Nephron (organoid): ENCODE results near the gene FOXO3.

Source experiments
- H3K27ac Mint-ChIP-seq, 3 experiments: 2 replicates each; pipeline ENCODE4 v1.8.0; 2020; ENCODE audit warnings: mixed read lengths in 3 of 3, mild to moderate bottlenecking in 2 of 3, moderate library complexity in 1 of 3
- H3K27me3 Mint-ChIP-seq: 2 replicates; pipeline ENCODE4 v1.8.0; 2021; ENCODE audit warnings: low read depth, mild to moderate bottlenecking, moderate library complexity, mixed read lengths
- H3K36me3 Mint-ChIP-seq: 2 replicates; pipeline ENCODE4 v1.8.0; 2020; ENCODE audit warnings: low read depth, mixed read lengths
- H3K4me1 Mint-ChIP-seq: 2 replicates; pipeline ENCODE4 v1.8.0; 2020; ENCODE audit warnings: mixed read lengths
- H3K4me3 Mint-ChIP-seq, 3 experiments: 2 replicates each; pipeline ENCODE4 v1.8.0; 2020; ENCODE audit warnings: mild to moderate bottlenecking in 3 of 3, mixed read lengths in 3 of 3, moderate library complexity in 2 of 3
- H3K9me3 Mint-ChIP-seq: 2 replicates; pipeline ENCODE4 v1.8.0; 2020; ENCODE audit warnings: mixed read lengths
- TF ChIP-seq, protein P1 (sequence below), 3 experiments: fragments of 200-600 bp; sonication (generic); IDR thresholded peaks; one replicate each; pipeline ENCODE4 v1.5.0; 2021; ENCODE audit warnings: antibody characterized with exemption in 3 of 3; ENCODE audit not compliant: unreplicated experiment in 3 of 3

Gene FOXO3

DNA sequence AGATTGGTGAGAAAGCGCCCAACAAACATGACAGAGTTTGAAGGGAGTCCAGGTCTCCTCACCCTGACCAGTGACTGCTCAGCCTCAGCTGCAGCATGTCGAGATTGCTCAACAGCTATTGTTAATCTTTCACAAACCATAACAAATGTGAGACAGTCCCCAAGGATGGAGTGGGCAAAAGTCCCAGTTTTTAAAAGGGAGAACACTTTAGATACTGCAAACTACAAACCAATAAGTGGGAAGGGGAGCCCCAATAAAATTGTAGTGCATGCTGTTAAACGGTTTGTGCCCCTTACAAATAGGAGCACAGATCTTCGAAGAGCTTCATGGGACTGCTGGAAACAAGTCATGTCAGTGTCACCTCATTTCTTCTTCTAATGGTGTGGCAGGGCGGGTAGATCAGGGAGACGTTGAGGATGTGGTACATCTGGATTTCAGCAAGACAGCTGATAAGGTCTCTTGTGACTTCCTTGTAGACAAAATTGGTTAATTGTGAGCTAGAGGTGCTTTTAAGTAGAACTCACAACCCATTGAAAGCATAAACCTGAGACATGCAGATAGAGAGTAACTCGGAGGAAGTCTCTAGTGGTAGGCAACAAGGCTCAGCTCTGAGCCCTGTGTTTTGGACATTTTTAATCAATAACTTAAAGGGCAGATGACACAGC lies 153.5 kb downstream of the FOXO3 start:
- Mint-ChIP-seq H3K9me3 (no peaks in the 10 kb centered on the region), H3K27ac (peak overlapping the region; percentile 44 to 71 (median 56)), H3K36me3 (no peaks in the 10 kb centered on the region), H3K27me3 (peaks cover 15% of the 10 kb centered on the region), H3K4me3 (peak overlapping the region in 1 of 3 experiments; percentile 9), H3K4me1 (peaks cover 44% of the 10 kb centered on the region)
- TF ChIP-seq, protein P1, sequence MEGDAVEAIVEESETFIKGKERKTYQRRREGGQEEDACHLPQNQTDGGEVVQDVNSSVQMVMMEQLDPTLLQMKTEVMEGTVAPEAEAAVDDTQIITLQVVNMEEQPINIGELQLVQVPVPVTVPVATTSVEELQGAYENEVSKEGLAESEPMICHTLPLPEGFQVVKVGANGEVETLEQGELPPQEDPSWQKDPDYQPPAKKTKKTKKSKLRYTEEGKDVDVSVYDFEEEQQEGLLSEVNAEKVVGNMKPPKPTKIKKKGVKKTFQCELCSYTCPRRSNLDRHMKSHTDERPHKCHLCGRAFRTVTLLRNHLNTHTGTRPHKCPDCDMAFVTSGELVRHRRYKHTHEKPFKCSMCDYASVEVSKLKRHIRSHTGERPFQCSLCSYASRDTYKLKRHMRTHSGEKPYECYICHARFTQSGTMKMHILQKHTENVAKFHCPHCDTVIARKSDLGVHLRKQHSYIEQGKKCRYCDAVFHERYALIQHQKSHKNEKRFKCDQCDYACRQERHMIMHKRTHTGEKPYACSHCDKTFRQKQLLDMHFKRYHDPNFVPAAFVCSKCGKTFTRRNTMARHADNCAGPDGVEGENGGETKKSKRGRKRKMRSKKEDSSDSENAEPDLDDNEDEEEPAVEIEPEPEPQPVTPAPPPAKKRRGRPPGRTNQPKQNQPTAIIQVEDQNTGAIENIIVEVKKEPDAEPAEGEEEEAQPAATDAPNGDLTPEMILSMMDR (IDR thresholded peaks at IDR 0.05; ENCODE audit: unreplicated experiment in 3 of 3): no peak

DNA sequence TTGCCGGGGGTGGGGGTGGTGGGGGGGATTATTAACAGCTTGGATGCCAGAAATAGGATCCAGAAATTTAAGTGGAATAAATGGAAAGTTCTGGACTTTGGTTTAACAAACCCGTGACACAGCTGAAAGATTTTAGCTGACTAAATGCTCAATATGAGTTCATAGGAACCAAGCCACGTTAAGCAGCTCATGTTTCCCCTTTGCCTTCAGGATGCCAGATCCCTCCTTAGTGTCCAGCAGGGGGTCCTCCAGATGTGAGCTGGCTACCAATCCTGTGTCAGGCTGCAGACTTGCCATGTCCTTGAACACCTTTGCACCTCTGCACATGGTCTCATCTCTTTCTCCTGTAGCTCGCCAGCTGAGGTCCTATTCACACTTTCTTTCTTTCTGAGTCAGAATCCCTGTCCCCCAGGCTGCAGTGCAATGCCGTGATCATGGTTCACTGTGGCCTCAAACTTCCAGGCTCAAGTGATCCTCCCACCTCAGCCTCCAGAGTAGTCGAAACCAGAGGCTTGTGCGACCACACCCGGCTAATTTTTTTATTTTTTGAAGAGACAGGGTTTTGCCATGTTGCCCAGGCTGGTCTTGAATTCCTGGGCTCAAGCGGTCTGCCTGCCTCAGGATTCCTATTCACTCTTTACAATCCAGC lies 154.2 kb downstream of the FOXO3 start:
- Mint-ChIP-seq H3K9me3 (no peaks in the 10 kb centered on the region), H3K27ac (peak overlapping the region; percentile 44 to 71 (median 56)), H3K36me3 (no peaks in the 10 kb centered on the region), H3K4me1 (peaks cover 38% of the 10 kb centered on the region), H3K4me3 (no peak overlapping the region), H3K27me3 (peaks cover 15% of the 10 kb centered on the region)
- TF ChIP-seq, protein P1 (IDR thresholded peaks at IDR 0.05; ENCODE audit: unreplicated experiment in 3 of 3): no peak

DNA sequence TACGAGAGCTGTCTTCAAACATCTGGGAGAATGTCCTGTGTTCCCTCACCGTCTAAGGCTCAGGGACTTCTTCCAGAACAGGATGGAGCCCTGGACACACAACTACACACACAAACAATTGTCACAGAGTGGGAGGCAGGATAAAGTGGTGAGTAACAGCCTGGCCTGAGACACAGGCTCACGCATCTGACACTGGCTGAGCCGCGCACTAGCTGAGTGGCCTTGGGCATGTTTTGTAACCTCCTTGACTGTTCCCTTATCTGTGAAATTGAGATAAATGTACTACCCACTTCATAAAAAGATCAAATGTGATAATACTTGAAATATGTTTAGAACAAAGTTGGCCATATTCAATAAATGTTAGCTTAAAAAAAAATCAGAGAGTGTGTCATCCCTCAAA lies 155.1 kb downstream of the FOXO3 start:
- TF ChIP-seq, protein P1 (IDR thresholded peaks at IDR 0.05; ENCODE audit: unreplicated experiment in 3 of 3): no peak
- no peaks in the 10 kb centered on the region for H3K9me3 Mint-ChIP-seq

DNA sequence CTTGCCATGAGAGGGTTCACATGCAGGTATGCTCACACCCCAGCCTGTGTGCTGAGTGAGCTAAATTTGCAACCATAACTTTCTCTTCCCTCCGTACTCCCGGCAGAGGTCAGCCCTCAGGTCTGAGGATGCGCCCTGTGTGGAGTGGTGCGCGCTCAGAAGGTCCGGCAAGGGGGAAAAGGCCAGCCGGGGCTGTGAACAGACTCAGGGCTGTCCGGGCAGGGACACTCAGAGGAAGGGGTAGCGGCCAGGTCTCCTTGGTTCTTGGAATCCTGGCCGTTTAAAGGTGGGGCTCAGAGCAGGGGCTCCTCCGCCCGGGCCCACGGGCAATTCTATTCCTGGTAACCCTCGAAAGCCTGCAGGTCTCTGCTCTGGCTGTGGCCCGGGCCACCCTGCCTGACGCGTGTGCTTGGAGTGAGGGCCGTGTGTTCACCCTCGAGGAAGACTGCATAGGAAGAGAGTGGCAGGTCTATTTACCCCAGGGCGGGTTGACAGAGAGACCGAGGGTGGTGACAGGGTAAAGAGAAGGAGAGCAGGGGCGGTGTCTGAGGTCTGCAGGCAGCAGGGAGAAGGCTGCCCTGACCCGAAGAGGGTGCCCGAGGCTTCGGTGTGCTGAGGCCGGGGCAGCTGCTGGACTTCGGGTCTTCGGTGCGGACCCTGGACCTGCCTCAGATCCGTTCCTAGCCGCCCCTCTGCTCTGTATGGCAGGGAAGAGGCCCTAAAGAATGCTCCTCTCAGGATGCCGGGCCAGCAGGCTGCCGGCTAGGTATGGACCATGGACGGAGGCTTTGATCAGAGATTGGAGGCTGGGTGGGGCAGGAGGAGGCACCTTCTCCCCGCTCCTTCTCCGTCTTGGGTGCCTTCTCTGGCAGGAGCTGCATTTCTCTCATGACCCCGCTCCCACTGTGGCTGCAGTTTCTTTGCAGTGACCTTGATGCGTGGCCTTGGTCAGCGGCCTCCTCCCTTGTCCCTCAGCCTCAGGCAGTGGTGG lies 156.4 kb downstream of the FOXO3 start:
- TF ChIP-seq, protein P1 (IDR thresholded peaks at IDR 0.05; ENCODE audit: unreplicated experiment in 3 of 3): no peak
- H3K27me3 Mint-ChIP-seq: peaks cover 24% of the 10 kb centered on the region

More for the DNA sequence above, 155.1 kb downstream of the FOXO3 start:
- Mint-ChIP-seq H3K36me3 (no peaks in the 10 kb centered on the region), H3K4me1 (peaks cover 35% of the 10 kb centered on the region), H3K4me3 (no peak overlapping the region), H3K27ac (peak overlapping the region in 2 of 3 experiments; percentile 13), H3K27me3 (peaks cover 20% of the 10 kb centered on the region)

DNA sequence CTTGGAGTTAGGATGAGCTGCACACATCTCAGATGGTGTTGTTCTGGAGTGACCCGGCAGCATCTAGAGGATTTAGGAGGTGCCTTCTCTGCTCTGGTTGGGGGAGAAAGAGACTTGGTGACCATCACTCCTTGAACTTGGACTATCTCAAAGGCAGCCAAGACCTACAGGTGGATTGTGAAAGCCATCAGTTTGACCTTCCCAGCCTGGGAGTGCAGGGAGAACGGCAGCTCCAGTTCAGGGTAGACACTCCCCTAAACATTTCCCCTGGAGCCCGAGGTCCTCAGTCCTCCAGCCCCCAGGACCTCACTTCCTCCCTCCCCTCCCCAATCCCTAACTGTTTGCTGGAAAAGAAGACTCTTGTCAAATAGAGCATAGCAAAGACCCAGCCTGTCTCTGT lies 158.8 kb downstream of the FOXO3 start:
- no peak overlapping the region for H3K4me3 Mint-ChIP-seq
- H3K36me3 Mint-ChIP-seq: peaks cover 8% of the 10 kb centered on the region

More for the DNA sequence above, 156.4 kb downstream of the FOXO3 start:
- Mint-ChIP-seq H3K36me3 (no peaks in the 10 kb centered on the region), H3K4me1 (peaks cover 32% of the 10 kb centered on the region), H3K4me3 (peak overlapping the region in 1 of 3 experiments; percentile 26), H3K27ac (peak overlapping the region in 2 of 3 experiments; percentile 58 to 60), H3K9me3 (no peaks in the 10 kb centered on the region)

More for the DNA sequence above, 158.8 kb downstream of the FOXO3 start:
- Mint-ChIP-seq H3K9me3 (peaks cover 8% of the 10 kb centered on the region), H3K4me1 (peaks cover 22% of the 10 kb centered on the region), H3K27ac (no peak overlapping the region), H3K27me3 (peaks cover 24% of the 10 kb centered on the region)
- TF ChIP-seq, protein P1 (IDR thresholded peaks at IDR 0.05; ENCODE audit: unreplicated experiment in 3 of 3): no peak
